Rectal smooth muscle tissue (tissue), 1 donor: ENCODE results near the gene KCNK3.

Experiments
- H3K27ac ChIP-seq: one replicate; pipeline ENCODE4 v1.7.0; 2013; ENCODE audit warnings: low read depth, low read length, inconsistent platforms
- H3K27me3 ChIP-seq: one replicate; pipeline ENCODE4 v1.7.0; 2013; ENCODE audit warnings: low read length; ENCODE audit not compliant: control insufficient read depth, insufficient read depth
- H3K36me3 ChIP-seq: one replicate; pipeline ENCODE4 v1.7.0; 2013; ENCODE audit warnings: low read length; ENCODE audit not compliant: control insufficient read depth, insufficient read depth
- H3K4me1 ChIP-seq: one replicate; pipeline ENCODE4 v1.7.0; 2013; ENCODE audit warnings: low read length; ENCODE audit not compliant: control insufficient read depth, insufficient read depth
- H3K4me3 ChIP-seq: one replicate; pipeline ENCODE4 v1.7.0; 2013; ENCODE audit warnings: low read length
- H3K9ac ChIP-seq: one replicate; pipeline ENCODE4 v1.7.0; 2013; ENCODE audit warnings: low read length

KCNK3 gene

DNA sequence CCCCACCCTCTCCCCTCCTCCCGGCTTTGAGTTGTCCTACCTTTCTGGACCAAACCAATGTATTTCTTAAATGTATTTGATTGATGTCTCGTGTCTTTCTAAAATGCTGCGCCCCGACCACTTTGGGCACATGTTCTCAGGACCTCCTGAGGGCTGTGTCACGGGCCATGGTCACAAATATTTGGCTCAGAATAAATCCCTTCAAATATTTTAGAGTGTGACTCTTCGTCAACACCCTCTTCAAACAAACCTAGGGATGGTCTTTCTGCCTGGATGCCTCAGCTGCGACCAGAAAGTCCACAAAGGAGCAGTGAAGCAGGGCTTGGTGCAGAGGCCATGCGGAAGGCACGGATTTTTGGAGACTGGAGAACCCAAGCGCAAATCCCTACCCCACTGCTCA lies 70.5 kb downstream of the KCNK3 start:
- no peak overlapping the region for H3K27ac ChIP-seq
- peaks cover 9% of the 10 kb centered on the region for H3K4me1 ChIP-seq
- H3K9ac ChIP-seq = no peak overlapping the region
- H3K36me3 ChIP-seq = no peaks in the 10 kb centered on the region
- no peak overlapping the region for H3K4me3 ChIP-seq
- H3K27me3 ChIP-seq = no peaks in the 10 kb centered on the region

GRCh38 chr2:26764078-26764887 lies 71.8 kb downstream of the KCNK3 start, which contains the start of gene SLC35F6:
Gene SLC35F6, plus strand, starts transcription at chr2:26764284. Its CDS starts 66 bp downstream, at chr2:26764350.
- H3K27ac ChIP-seq = peak within 1 kb of the TSS; percentile 75
- peak within 1 kb of the TSS; percentile 87 for H3K9ac ChIP-seq
- no peaks in the 10 kb centered on the region for H3K36me3 ChIP-seq
- H3K4me3 ChIP-seq = peak within 1 kb of the TSS; percentile 92
- H3K27me3 ChIP-seq = no peaks in the 10 kb centered on the region
- peaks cover 4% of the 10 kb centered on the region for H3K4me1 ChIP-seq

DNA sequence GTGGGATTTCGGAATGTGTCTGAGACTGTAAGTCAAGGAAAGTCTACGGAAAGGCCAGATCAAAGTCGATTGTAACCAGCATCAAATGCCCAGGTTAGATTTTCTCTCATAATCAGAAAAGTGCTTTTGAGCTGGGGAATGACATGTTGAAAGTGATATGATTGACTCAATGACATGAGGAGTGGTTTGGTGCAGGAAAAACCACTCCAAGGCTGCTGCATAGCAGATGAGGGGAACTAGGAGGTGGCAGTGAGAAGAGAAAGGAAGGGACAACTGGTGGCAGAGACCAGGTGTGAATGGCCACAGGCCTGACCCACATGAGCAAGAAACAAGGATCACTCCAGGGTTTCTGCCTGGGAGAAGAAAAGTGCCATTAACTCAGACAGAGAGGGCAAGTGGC lies 72.4 kb downstream of the KCNK3 start:
- peak overlapping the region; percentile 75 for H3K27ac ChIP-seq
- H3K27me3 ChIP-seq = no peaks in the 10 kb centered on the region
- peak overlapping the region; percentile 87 for H3K9ac ChIP-seq
- H3K4me3 ChIP-seq = peak overlapping the region; percentile 92
- no peaks in the 10 kb centered on the region for H3K36me3 ChIP-seq
- H3K4me1 ChIP-seq = peaks cover 4% of the 10 kb centered on the region

DNA sequence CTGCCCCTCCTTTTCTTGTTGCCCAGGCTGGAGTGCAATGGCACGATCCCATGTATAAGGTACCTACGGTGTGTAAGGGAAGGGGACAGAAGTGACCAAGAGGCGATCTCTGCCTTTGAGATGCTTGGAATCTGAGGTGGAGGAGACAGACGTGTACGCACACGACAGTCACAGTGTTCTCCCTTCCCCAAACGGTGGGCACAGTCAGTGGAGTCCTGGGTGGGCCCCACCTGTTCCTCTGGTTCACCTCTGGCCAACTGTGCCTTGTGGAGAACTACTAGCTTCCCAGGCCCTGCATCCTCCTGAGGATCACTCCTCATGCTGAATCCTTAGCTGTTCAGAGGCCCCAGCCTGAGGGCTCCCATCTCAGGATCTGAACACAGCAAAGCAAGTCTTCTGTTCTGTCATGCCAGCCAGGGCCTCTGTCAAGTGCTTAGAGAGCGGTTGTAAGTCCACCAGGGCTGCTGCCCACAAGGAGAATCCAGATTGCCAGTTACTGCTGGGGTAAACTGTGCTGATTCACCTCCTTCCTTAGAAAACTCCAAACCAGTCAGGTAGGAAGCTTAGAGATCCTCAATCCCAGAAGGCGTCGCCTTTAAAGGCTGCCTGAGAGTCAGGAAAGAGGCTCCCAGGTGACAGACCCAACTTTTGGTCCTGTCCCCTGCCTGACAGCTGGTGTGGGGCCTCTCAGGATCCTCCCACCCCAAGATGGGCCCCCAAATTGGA lies 73.1 kb downstream of the KCNK3 start:
- peak overlapping the region; percentile 92 for H3K4me3 ChIP-seq
- H3K36me3 ChIP-seq = no peaks in the 10 kb centered on the region
- no peak overlapping the region for H3K27ac ChIP-seq
- H3K9ac ChIP-seq = no peak overlapping the region
- H3K4me1 ChIP-seq = peaks cover 5% of the 10 kb centered on the region
- H3K27me3 ChIP-seq = no peaks in the 10 kb centered on the region

DNA sequence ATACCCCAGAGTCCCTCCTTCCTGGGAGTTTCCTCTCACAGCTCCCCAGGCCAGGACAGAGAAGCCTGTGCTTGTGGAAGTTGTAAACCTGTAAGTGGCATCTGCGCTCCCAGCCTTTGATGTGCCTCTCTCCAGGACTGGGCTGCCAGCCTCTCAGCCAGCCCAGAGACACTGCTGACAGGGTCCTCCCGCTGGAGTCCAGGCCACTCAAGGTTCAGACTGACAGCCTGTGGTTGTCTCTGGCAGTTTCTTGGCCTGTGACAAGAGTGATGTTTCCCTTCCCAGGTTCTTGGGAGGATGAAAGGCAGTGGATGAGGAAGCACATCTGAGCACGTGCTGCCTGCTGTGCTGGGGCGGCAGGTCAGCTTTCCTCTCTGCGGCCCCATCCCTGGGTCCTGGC lies 74.6 kb downstream of the KCNK3 start:
- H3K27me3 ChIP-seq = no peaks in the 10 kb centered on the region
- H3K4me1 ChIP-seq = peaks cover 19% of the 10 kb centered on the region
- H3K9ac ChIP-seq = no peak overlapping the region
- no peak overlapping the region for H3K4me3 ChIP-seq
- H3K27ac ChIP-seq = no peak overlapping the region
- no peaks in the 10 kb centered on the region for H3K36me3 ChIP-seq

DNA sequence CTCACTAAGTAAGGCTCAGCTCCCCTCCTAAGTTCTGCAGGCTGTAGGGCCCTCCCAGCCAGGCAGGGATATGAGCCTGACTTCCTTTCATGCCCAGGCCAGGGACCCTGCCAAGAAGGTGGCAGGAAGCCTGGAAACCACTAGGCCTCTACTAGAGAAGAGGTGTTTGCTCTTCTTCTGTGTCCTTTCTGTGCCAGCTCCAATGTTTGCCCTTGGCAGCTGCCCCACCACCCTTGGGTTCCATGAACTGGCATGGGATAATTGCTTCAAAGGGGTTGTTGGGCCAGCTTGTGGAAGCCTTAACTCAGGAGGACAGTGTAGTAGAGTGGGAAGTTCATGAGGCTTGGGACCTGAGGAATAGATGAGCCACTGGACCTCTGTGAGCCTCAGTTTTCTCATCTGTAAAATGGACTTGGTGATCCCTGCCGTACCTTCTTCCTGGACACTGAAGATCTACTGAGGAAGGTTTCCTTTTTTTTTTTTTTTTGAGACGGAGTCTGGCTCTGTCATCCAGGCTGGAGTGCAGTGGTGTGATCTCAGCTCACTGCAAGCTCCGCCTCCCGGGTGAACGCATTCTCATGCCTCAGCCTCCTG lies 75.5 kb downstream of the KCNK3 start:
- no peaks in the 10 kb centered on the region for H3K36me3 ChIP-seq
- peaks cover 24% of the 10 kb centered on the region for H3K4me1 ChIP-seq
- no peak overlapping the region for H3K4me3 ChIP-seq
- no peak overlapping the region for H3K27ac ChIP-seq
- H3K9ac ChIP-seq = no peak overlapping the region
- H3K27me3 ChIP-seq = no peaks in the 10 kb centered on the region

GRCh38 chr2:26768759-26769088 lies 76.2 kb downstream of the KCNK3 start:
- Histone ChIP-seq H3K27ac (no peak overlapping the region), H3K36me3 (no peaks in the 10 kb centered on the region), H3K4me3 (no peak overlapping the region), H3K4me1 (peaks cover 24% of the 10 kb centered on the region), H3K27me3 (no peaks in the 10 kb centered on the region), H3K9ac (no peak overlapping the region)

- Histone ChIP-seq H3K36me3 (peaks cover 1% of the 10 kb centered on the region), H3K4me3 (no peak overlapping the region), H3K27me3 (no peaks in the 10 kb centered on the region), H3K9ac (no peak overlapping the region), H3K27ac (peak overlapping the region; percentile 48), H3K4me1 (peaks cover 24% of the 10 kb centered on the region)
Observed at GRCh38 chr2:26769089-26769761, 76.7 kb downstream of the KCNK3 start.

- Histone ChIP-seq H3K36me3 (peaks cover 14% of the 10 kb centered on the region), H3K4me1 (peaks cover 20% of the 10 kb centered on the region)
Observed at GRCh38 chr2:26770986-26771586, 78.6 kb downstream of the KCNK3 start.

DNA sequence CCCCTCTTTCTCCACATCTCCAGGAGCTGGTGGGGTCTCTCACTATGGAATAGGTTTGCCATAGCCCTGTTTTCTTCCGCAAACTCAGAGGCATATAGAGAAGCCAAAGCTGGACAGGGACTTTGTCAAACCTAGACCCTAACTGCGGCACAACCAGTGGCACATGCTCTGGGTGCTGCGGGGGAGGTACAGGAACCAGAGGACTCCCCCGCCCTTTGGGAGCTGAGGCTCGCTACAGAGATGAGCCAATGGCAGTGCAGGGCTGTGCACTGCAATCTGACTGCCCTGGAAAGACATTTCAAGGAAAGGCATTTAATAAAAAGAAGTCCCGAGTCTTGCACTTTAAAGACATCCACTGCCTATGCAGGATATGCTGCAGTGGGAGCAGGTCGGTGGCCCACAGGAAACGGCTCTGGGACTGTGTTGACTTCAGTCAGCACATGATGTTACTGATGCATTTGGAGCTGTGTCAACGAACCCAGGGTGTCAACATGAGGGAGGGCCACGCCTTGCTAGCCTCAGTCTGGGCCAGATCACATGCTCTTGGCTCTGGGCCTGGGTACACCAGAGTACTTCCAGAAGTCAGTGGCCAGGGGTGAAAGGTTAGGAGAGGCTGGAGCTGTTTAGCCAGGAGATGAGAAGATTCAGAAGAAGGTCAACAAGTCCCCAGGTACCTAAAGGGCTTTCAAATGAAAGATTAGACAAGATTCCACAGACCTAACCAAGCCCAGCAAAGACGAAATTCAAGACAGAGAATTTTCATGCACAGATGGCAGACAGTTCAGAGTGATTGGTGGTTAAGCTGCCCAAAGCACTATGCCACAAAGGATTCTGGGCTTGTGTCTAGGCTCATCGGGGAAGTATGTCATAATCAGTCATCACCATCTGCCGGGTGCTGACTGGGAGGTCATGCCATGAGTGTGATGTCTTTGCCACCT lies 79.8 kb downstream of the KCNK3 start:
- H3K27me3 ChIP-seq = no peaks in the 10 kb centered on the region
- H3K4me3 ChIP-seq = peak overlapping the region; percentile 25
- H3K4me1 ChIP-seq = peaks cover 20% of the 10 kb centered on the region
- no peak overlapping the region for H3K9ac ChIP-seq
- H3K27ac ChIP-seq = peak overlapping the region; percentile 40
- peaks cover 14% of the 10 kb centered on the region for H3K36me3 ChIP-seq

More at GRCh38 chr2:26770986-26771586, 78.6 kb downstream of the KCNK3 start:
- Histone ChIP-seq H3K4me3 (no peak overlapping the region), H3K27me3 (no peaks in the 10 kb centered on the region), H3K9ac (no peak overlapping the region), H3K27ac (peak overlapping the region; percentile 40)

GRCh38 chr2:26776195-26776800 lies 83.8 kb downstream of the KCNK3 start:
- H3K36me3 ChIP-seq = peaks cover 28% of the 10 kb centered on the region
- no peak overlapping the region for H3K27ac ChIP-seq

More at GRCh38 chr2:26776195-26776800, 83.8 kb downstream of the KCNK3 start:
- Histone ChIP-seq H3K4me3 (no peak overlapping the region), H3K4me1 (peaks cover 13% of the 10 kb centered on the region), H3K27me3 (no peaks in the 10 kb centered on the region), H3K9ac (no peak overlapping the region)
